Measurements from ENCODE around the gene GRM8.

Gene GRM8

DNA sequence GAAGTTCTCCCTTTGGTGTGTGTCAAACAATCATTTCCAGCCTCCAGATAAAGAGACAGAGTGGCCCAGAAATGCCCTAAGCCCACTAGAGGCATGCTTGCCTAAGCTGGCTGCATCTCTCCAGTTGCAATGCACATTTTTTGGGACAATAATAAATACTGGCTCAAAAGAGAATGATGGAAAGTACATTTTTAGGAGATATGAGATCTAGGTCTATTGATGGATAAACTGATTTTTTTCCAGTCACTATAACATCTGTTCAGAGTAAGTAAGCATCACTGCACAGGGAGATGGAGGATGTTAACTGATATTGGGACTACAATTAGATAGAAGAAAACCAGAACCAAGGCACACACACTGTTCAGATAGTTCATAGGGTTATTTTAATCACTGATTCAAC lies 553.0 kb downstream of the GRM8 start:
- Histone ChIP-seq H3K9ac (ENCODE audit: insufficient read length, low read depth) (no peak overlapping the region), H3K9me3 (ENCODE audit: insufficient read depth, low read length) (no peaks in the 10 kb centered on the region), H3K27me3 (ENCODE audit: insufficient read depth, insufficient read length) (no peaks in the 10 kb centered on the region), H3K4me1 (ENCODE audit: insufficient read depth, insufficient read length) (no peaks in the 10 kb centered on the region), H3K36me3 (ENCODE audit: insufficient read depth, insufficient read length, low read length) (no peaks in the 10 kb centered on the region), H3K4me3 (ENCODE audit: insufficient read length, low read depth) (no peak overlapping the region)
- TF ChIP-seq ZNF274 (IDR thresholded peaks at IDR 0.05; ENCODE audit: low read depth, low read length) (no peak), SUZ12 (IDR thresholded peaks at IDR 0.05; ENCODE audit: extremely low read depth, insufficient read depth, insufficient read length) (no peak), YY1 (IDR thresholded peaks at IDR 0.05; ENCODE audit: insufficient read depth, insufficient read length) (no peak)
- no peak for DNase-seq (ENCODE audit: low read depth, low spot score)

DNA sequence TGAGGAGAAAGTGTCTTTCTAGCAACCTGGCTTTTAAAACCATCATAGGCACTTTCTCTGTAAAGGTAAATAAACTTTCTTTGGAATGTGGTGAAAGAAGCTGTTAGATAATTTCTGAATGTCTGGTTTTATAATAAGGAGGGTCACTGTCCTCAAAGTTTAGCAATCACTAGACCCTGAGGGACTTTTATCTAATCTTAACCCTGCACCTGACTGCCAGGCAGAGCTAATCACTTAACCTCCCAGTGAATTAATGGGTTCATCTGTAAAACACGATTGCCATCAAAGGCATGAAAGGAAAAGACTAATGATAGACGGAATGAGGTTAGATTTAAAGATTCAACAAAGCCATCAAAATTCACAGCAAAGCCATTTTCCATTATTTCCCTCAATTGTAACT lies 553.8 kb downstream of the GRM8 start:
- DNase-seq (ENCODE audit: low read depth, low spot score) = no peak
- TF ChIP-seq YY1 (IDR thresholded peaks at IDR 0.05; ENCODE audit: insufficient read depth, insufficient read length) (no peak), SUZ12 (IDR thresholded peaks at IDR 0.05; ENCODE audit: extremely low read depth, insufficient read depth, insufficient read length) (no peak), ZNF274 (IDR thresholded peaks at IDR 0.05; ENCODE audit: low read depth, low read length) (no peak)
- no peaks in the 10 kb centered on the region for H3K27me3 ChIP-seq (ENCODE audit: insufficient read depth, insufficient read length)
- no peak overlapping the region for H3K4me3 ChIP-seq (ENCODE audit: insufficient read length, low read depth)
- H3K36me3 ChIP-seq (ENCODE audit: insufficient read depth, insufficient read length, low read length) = no peaks in the 10 kb centered on the region
- H3K9me3 ChIP-seq (ENCODE audit: insufficient read depth, low read length) = no peaks in the 10 kb centered on the region
- H3K9ac ChIP-seq (ENCODE audit: insufficient read length, low read depth) = no peak overlapping the region
- H3K4me1 ChIP-seq (ENCODE audit: insufficient read depth, insufficient read length) = no peaks in the 10 kb centered on the region

GRCh38 chr7:126698446-126698845 lies 554.3 kb downstream of the GRM8 start:
- H3K4me1 ChIP-seq (ENCODE audit: insufficient read depth, insufficient read length) = no peaks in the 10 kb centered on the region
- DNase-seq (ENCODE audit: low read depth, low spot score) = no peak
- H3K9me3 ChIP-seq (ENCODE audit: insufficient read depth, low read length) = no peaks in the 10 kb centered on the region
- TF ChIP-seq YY1 (IDR thresholded peaks at IDR 0.05; ENCODE audit: insufficient read depth, insufficient read length) (no peak), SUZ12 (IDR thresholded peaks at IDR 0.05; ENCODE audit: extremely low read depth, insufficient read depth, insufficient read length) (no peak), ZNF274 (IDR thresholded peaks at IDR 0.05; ENCODE audit: low read depth, low read length) (no peak)
- H3K4me3 ChIP-seq (ENCODE audit: insufficient read length, low read depth) = no peak overlapping the region
- no peaks in the 10 kb centered on the region for H3K36me3 ChIP-seq (ENCODE audit: insufficient read depth, insufficient read length, low read length)
- no peaks in the 10 kb centered on the region for H3K27me3 ChIP-seq (ENCODE audit: insufficient read depth, insufficient read length)
- H3K9ac ChIP-seq (ENCODE audit: insufficient read length, low read depth) = no peak overlapping the region

DNA sequence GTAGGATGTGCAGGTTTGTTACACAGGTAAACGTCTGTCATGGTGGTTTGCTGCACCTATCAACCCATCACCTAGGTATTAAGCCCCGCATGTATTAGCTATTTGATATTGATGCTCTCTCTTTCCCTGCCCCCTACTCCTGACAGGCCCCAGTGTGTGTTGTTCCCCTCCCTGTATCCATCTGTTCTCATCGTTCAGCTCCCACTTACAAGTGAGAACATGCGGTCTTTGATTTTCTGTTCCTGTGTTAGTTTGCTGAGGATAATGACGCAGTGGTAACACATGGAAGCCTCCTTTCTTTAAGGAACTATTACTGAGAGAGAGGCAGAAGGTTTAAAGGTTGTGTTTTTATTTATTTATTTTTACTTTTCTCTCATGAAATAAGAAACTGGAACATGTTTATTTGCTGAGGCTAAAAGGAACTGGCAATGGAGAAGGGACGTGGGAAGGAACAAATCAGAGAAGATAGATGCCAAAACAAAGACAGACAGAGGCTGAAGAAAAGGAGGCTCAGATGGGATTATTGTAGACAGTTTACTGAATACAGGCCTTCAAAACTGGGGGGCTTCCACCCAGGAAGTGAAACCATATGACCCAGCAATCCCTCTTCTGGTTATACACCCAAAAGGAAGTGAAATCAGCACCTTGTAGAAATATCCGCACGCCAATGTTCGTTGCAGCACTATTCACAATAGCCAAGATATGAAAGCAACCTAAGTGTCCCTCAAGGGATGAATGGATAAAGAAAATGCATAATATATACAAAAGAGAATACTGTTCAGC lies 556.3 kb downstream of the GRM8 start:
- Histone ChIP-seq H3K36me3 (ENCODE audit: insufficient read depth, insufficient read length, low read length) (no peaks in the 10 kb centered on the region), H3K4me3 (ENCODE audit: insufficient read length, low read depth) (no peak overlapping the region), H3K4me1 (ENCODE audit: insufficient read depth, insufficient read length) (no peaks in the 10 kb centered on the region), H3K9me3 (ENCODE audit: insufficient read depth, low read length) (no peaks in the 10 kb centered on the region), H3K9ac (ENCODE audit: insufficient read length, low read depth) (no peak overlapping the region), H3K27me3 (ENCODE audit: insufficient read depth, insufficient read length) (no peaks in the 10 kb centered on the region)
- no peak for DNase-seq (ENCODE audit: low read depth, low spot score)
- TF ChIP-seq YY1 (IDR thresholded peaks at IDR 0.05; ENCODE audit: insufficient read depth, insufficient read length) (no peak), ZNF274 (IDR thresholded peaks at IDR 0.05; ENCODE audit: low read depth, low read length) (no peak), SUZ12 (IDR thresholded peaks at IDR 0.05; ENCODE audit: extremely low read depth, insufficient read depth, insufficient read length) (no peak)

- H3K4me1 ChIP-seq (ENCODE audit: insufficient read depth, insufficient read length) = no peaks in the 10 kb centered on the region
- no peak overlapping the region for H3K9ac ChIP-seq (ENCODE audit: insufficient read length, low read depth)
- no peaks in the 10 kb centered on the region for H3K27me3 ChIP-seq (ENCODE audit: insufficient read depth, insufficient read length)
- DNase-seq (ENCODE audit: low read depth, low spot score) = no peak
- TF ChIP-seq SUZ12 (IDR thresholded peaks at IDR 0.05; ENCODE audit: extremely low read depth, insufficient read depth, insufficient read length) = no peak
- no peak for TF ChIP-seq ZNF274 (IDR thresholded peaks at IDR 0.05; ENCODE audit: low read depth, low read length)
- no peak for TF ChIP-seq YY1 (IDR thresholded peaks at IDR 0.05; ENCODE audit: insufficient read depth, insufficient read length)
- H3K36me3 ChIP-seq (ENCODE audit: insufficient read depth, insufficient read length, low read length) = no peaks in the 10 kb centered on the region
- H3K9me3 ChIP-seq (ENCODE audit: insufficient read depth, low read length) = peaks cover 12% of the 10 kb centered on the region; the same call in 1 of the 2 replicates
- H3K4me3 ChIP-seq (ENCODE audit: insufficient read length, low read depth) = no peak overlapping the region
These were observed 561.6 kb downstream of the GRM8 start for GRCh38 chr7:126690848-126691751.

DNA sequence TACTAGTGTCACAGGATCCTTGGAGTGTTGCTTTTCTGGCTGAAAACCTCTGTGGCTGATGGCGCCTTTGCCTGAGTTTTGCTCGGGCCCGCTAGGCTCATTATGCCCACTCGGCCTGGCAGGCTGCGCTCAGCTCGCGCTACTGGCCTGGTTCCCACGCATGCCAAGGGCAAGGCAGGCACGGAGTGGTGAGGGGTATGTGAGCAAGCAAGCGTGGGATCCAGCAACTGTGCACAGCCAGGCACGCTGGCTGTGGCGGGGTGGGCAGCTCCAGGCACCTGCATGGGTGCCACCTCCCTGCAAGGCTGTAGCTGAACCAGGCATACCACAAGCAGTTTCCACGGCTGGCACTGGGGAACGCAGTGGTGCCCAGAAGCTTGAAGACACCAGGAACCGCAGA lies 562.6 kb downstream of the GRM8 start:
- no peaks in the 10 kb centered on the region for H3K27me3 ChIP-seq (ENCODE audit: insufficient read depth, insufficient read length)
- no peak for TF ChIP-seq SUZ12 (IDR thresholded peaks at IDR 0.05; ENCODE audit: extremely low read depth, insufficient read depth, insufficient read length)
- no peak overlapping the region for H3K9ac ChIP-seq (ENCODE audit: insufficient read length, low read depth)
- H3K4me3 ChIP-seq (ENCODE audit: insufficient read length, low read depth) = no peak overlapping the region
- H3K4me1 ChIP-seq (ENCODE audit: insufficient read depth, insufficient read length) = no peaks in the 10 kb centered on the region
- peaks cover 16% of the 10 kb centered on the region; the same call in 1 of the 2 replicates for H3K9me3 ChIP-seq (ENCODE audit: insufficient read depth, low read length)
- DNase-seq (ENCODE audit: low read depth, low spot score) = no peak
- H3K36me3 ChIP-seq (ENCODE audit: insufficient read depth, insufficient read length, low read length) = no peaks in the 10 kb centered on the region

DNA sequence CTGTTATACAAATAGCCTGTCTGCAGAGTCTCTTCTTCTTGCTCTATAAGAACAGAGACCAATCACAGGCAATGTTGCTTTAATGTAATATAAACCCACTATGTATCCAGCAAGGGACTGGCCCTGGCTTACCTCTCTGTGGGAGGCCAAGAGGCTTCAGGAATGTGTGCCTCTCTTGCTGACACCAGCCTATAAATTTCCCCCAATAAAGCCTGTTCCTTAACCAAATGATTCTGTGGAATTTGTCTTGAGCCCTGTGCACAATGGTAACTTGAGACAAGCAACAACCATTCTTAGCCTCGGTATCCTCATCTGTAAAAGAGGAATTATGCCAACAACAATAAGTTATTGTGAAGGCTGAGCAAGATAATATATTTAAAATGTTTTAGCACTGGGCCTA lies 563.7 kb downstream of the GRM8 start:
- no peaks in the 10 kb centered on the region for H3K27me3 ChIP-seq (ENCODE audit: insufficient read depth, insufficient read length)
- no peak overlapping the region for H3K9ac ChIP-seq (ENCODE audit: insufficient read length, low read depth)
- no peak for TF ChIP-seq YY1 (IDR thresholded peaks at IDR 0.05; ENCODE audit: insufficient read depth, insufficient read length)
- no peak for TF ChIP-seq SUZ12 (IDR thresholded peaks at IDR 0.05; ENCODE audit: extremely low read depth, insufficient read depth, insufficient read length)
- TF ChIP-seq ZNF274 (IDR thresholded peaks at IDR 0.05; ENCODE audit: low read depth, low read length) = no peak
- H3K4me1 ChIP-seq (ENCODE audit: insufficient read depth, insufficient read length) = no peaks in the 10 kb centered on the region
- H3K9me3 ChIP-seq (ENCODE audit: insufficient read depth, low read length) = peaks cover 19% of the 10 kb centered on the region; the same call in 1 of the 2 replicates
- H3K36me3 ChIP-seq (ENCODE audit: insufficient read depth, insufficient read length, low read length) = no peaks in the 10 kb centered on the region
- no peak overlapping the region for H3K4me3 ChIP-seq (ENCODE audit: insufficient read length, low read depth)
- no peak for DNase-seq (ENCODE audit: low read depth, low spot score)
